Common myeloid progenitor, CD34-positive (primary cell): ENCODE measurements around the gene LAMB1.
"Not testable (repeated sequence)": the region's sequence is repeated elsewhere in the genome, so short reads cannot be mapped to it uniquely, and the experiment has no call there.

ENCODE experiments used
- CTCF ChIA-PET: fragments of 350-600 bp; sonication (Branson Sonifier 250); formaldehyde crosslinking; loops from one replicate; lab custom pipeline; 2021; ENCODE audit warnings: antibody characterized with exemption; lab: Charles Lee
- POLR2A ChIA-PET: fragments of 350-600 bp; sonication (Branson Sonifier 250); formaldehyde crosslinking; loops from one replicate; lab custom pipeline; 2021; ENCODE audit warnings: antibody characterized with exemption; lab: Charles Lee
- DNase-seq, 3 donors: peaks; one replicate each; pipeline versions ENCODE4 v3.0.0 to v3.0.0-alpha.2; 2013
- H3K27ac ChIP-seq, 2 experiments: 1 replicate in 1 of 2; 2 replicates in 1 of 2; pipeline ENCODE4 v1.7.0; 2013; ENCODE audit warnings: inconsistent platforms in 2 of 2, low read length in 2 of 2, mild to moderate bottlenecking in 2 of 2, low read depth in 1 of 2, moderate library complexity in 1 of 2; ENCODE audit not compliant: severe bottlenecking in 2 of 2, insufficient read depth in 1 of 2, poor library complexity in 1 of 2
- H3K27me3 ChIP-seq, 5 experiments: replicated peaks in 2 of 5; 1 replicate in 3 of 5; 2 replicates in 2 of 5; pipeline versions ENCODE4 v1.6.1 to v1.7.0; 2013; ENCODE audit warnings: low read length in 4 of 5, mild to moderate bottlenecking in 2 of 5, moderate library complexity in 2 of 5, inconsistent platforms in 1 of 5; ENCODE audit not compliant: insufficient read depth in 5 of 5, control insufficient read depth in 4 of 5
- H3K36me3 ChIP-seq, 4 experiments: 1 replicate in 2 of 4; 2 replicates in 2 of 4; pipeline versions ENCODE4 v1.6.1 to v1.7.0; 2013; ENCODE audit warnings: low read length in 3 of 4, control low read depth in 1 of 4, mild to moderate bottlenecking in 1 of 4; ENCODE audit not compliant: control insufficient read depth in 4 of 4, insufficient read depth in 4 of 4
- H3K4me1 ChIP-seq, 4 experiments: 1 replicate in 3 of 4; 2 replicates in 1 of 4; pipeline versions ENCODE4 v1.6.1 to v1.7.1; 2013; ENCODE audit warnings: low read length in 3 of 4, mild to moderate bottlenecking in 3 of 4, control low read depth in 1 of 4, inconsistent platforms in 1 of 4, moderate library complexity in 1 of 4; ENCODE audit not compliant: control insufficient read depth in 4 of 4, insufficient read depth in 4 of 4; ENCODE audit errors: control extremely low read depth in 1 of 4
- H3K4me3 ChIP-seq, 7 experiments: 1 replicate in 4 of 7; 2 replicates in 3 of 7; pipeline versions ENCODE4 v1.5.1 to v1.7.0; 2013; ENCODE audit warnings: mild to moderate bottlenecking in 7 of 7, low read length in 6 of 7, moderate library complexity in 6 of 7, inconsistent platforms in 2 of 7, low read depth in 2 of 7, control low read depth in 1 of 7; ENCODE audit not compliant: insufficient read depth in 4 of 7, control insufficient read depth in 1 of 7; ENCODE audit errors: extremely low read depth in 1 of 7
- H3K9me3 ChIP-seq, 5 experiments: 1 replicate in 4 of 5; 2 replicates in 1 of 5; pipeline versions ENCODE4 v1.6.1 to v1.7.1; 2013; ENCODE audit warnings: low read length in 4 of 5, mild to moderate bottlenecking in 2 of 5, inconsistent platforms in 1 of 5, low read depth in 1 of 5, moderate library complexity in 1 of 5; ENCODE audit not compliant: control insufficient read depth in 4 of 5, insufficient read depth in 2 of 5; ENCODE audit errors: control extremely low read depth in 1 of 5
- WGBS: methylation state at CpG from one replicate; pipeline ENCODE4 v1.1.5; 2013; ENCODE audit not compliant: insufficient coverage; 5-methylcytosine and 5-hydroxymethylcytosine counted together

LAMB1 gene

DNA sequence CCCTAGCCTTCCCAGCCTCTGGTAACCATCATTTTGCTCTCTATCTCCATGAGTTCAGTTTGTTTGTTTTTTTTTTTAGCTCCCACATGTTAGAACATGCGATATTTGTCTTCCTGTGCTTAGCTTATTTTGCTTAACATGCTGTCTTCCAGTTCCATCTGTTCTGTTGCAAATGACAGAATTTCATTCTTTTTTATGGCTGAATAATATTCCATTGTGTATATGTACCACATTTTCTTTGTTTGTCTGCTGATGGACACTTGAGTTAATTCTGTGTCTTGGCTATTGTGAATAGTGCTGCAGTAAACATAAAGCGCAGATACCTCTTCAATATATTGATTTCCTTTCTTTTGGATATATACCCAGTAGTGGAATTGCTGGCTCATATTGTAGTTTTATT, 91.0 kb downstream of the LAMB1 start:
- Histone ChIP-seq H3K27ac (no peak overlapping the region), H3K9me3 (no peaks in the 10 kb centered on the region), H3K4me3 (no peak overlapping the region), H3K36me3 (peaks cover 19 to 66% (median 39%) of the 10 kb centered on the region in 4 experiments), H3K4me1 (peaks cover 0 to 3% (median 0%) of the 10 kb centered on the region in 4 experiments), H3K27me3 (no peaks in the 10 kb centered on the region)
- WGBS: 100% methylated on average over 1 of the region's 2 CpGs
- ChIA-PET POLR2A (no interaction called here), CTCF (interaction anchor here (1.0 kb wide), 1 partner anchor 10 kb away, joined by 3 read pairs; no protein-coding TSS in a partner anchor)
- no peak for DNase-seq

DNA sequence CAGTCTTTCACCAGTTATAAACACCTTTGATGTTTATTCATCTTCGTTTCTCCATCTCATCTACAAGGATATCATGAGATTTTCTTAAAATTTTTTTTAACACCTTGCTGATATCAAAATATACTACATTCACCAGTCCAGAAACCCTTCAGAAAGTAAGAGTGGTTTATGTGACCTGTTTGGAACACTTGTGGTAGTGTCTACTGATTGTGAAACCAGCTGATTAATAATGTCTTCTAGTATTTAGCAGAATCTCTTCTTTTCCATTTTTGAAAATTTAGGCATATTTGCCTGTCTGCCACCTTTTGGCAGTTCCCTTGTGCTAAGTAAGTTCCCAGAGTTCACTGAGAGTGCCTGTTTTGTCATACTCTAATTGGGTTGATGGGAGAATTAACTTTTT, 93.5 kb downstream of the LAMB1 start:
- Histone ChIP-seq H3K27ac (no peak overlapping the region), H3K9me3 (no peaks in the 10 kb centered on the region), H3K27me3 (no peaks in the 10 kb centered on the region), H3K4me3 (no peak overlapping the region), H3K4me1 (no peaks in the 10 kb centered on the region), H3K36me3 (peaks cover 25 to 79% (median 48%) of the 10 kb centered on the region in 4 experiments)
- ChIA-PET POLR2A (no interaction called here), CTCF (interaction anchor here (1.2 kb wide), 1 partner anchor 10 kb away, joined by 4 read pairs; no protein-coding TSS in a partner anchor)
- WGBS: 100% methylated on average over 1 of the region's 1 CpG
- no peak for DNase-seq

- H3K36me3 ChIP-seq: peaks cover 29 to 91% (median 59%) of the 10 kb centered on the region in 4 experiments
- DNase-seq: no peak
- no peaks in the 10 kb centered on the region for H3K4me1 ChIP-seq
- H3K9me3 ChIP-seq: no peaks in the 10 kb centered on the region
- H3K27ac ChIP-seq: no peak overlapping the region
- ChIA-PET POLR2A (no interaction called here), CTCF (no interaction called here)
- no peak overlapping the region for H3K4me3 ChIP-seq
- 100% methylated on average over 1 of the region's 2 CpGs for WGBS
- H3K27me3 ChIP-seq: no peaks in the 10 kb centered on the region
Measured at GRCh38 chr7:107907790-107908189, 95.2 kb downstream of the LAMB1 start.

- peaks cover 14 to 51% (median 37%) of the 10 kb centered on the region in 4 experiments for H3K36me3 ChIP-seq
- no peak overlapping the region for H3K27ac ChIP-seq
- ChIA-PET POLR2A (no interaction called here), CTCF (no interaction called here)
- no peak overlapping the region for H3K4me3 ChIP-seq
- no peaks in the 10 kb centered on the region for H3K9me3 ChIP-seq
- DNase-seq: no peak
- H3K27me3 ChIP-seq: no peaks in the 10 kb centered on the region
- peaks cover 2 to 6% (median 2%) of the 10 kb centered on the region in 4 experiments for H3K4me1 ChIP-seq
Measured at GRCh38 chr7:107902381-107902780, 100.6 kb downstream of the LAMB1 start.

DNA sequence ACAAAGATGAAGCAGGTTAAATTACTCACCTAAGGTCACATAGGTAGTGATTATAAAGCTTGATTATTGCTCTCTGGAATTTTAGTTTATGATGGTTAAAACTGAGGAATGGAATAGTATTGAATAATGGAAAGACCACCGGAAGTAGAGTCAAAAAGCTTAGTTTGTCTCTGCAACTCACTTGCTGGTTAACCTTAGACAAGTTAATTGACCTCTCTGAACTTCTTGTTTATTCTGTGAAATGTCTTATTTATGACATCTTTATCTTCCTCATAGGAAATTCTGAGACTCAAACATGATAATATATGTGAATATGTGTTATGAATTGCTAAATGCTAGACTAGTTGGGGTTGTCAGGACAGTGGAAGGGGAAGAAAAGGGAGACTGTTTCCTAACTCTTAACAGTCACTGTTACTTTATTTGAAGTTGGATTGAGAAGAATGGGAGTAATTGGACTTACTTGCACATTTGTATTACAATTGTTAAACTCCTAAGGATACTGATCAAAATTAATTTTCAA, 102.4 kb downstream of the LAMB1 start:
- ChIA-PET POLR2A (no interaction called here), CTCF (no interaction called here)
- no peaks in the 10 kb centered on the region for H3K27me3 ChIP-seq
- WGBS: no CpG with 5 or more reads among the region's 1 CpG
- DNase-seq: no peak
- H3K4me3 ChIP-seq: no peak overlapping the region
- H3K36me3 ChIP-seq: peaks cover 13 to 46% (median 30%) of the 10 kb centered on the region in 4 experiments
- no peaks in the 10 kb centered on the region for H3K9me3 ChIP-seq
- no peak overlapping the region for H3K27ac ChIP-seq
- H3K4me1 ChIP-seq: peaks cover 2 to 6% (median 2%) of the 10 kb centered on the region in 4 experiments

GRCh38 chr7:107898997-107899594, 103.9 kb downstream of the LAMB1 start:
- Histone ChIP-seq H3K4me3 (peak overlapping the region in 1 of 7 experiments; percentile 28), H3K27ac (peak overlapping the region; percentile 31 to 39), H3K4me1 (peaks cover 2 to 6% (median 2%) of the 10 kb centered on the region in 4 experiments), H3K27me3 (no peaks in the 10 kb centered on the region), H3K9me3 (no peaks in the 10 kb centered on the region), H3K36me3 (peaks cover 18 to 47% (median 33%) of the 10 kb centered on the region in 4 experiments)
- DNase-seq: peak in 2 of 3 donors; percentile 46 to 67
- ChIA-PET CTCF (no interaction called here), POLR2A (interaction anchor here (1.2 kb wide), 1 partner anchor 10 kb away, joined by 3 read pairs; no protein-coding TSS in a partner anchor)
- WGBS: 18% methylated on average over 2 of the region's 2 CpGs

DNA sequence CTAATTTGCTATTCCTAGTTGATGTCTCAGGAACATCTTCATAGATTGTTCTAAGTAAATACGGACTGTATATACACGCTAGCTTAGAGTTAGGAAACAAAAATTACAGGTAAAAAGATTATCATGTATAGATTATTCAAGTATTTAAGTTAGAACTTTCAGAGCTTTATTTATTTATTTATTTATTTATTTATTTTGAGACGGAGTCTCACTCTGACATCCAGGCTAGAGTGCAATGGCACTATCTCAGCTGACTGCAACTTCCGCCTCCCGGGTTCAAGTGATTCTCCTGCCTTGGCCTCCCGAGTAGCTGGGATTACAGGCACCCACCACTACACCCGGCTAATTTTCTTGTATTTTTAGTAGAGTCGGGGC, 110.6 kb downstream of the LAMB1 start:
- Histone ChIP-seq H3K36me3 (peaks cover 15 to 35% (median 23%) of the 10 kb centered on the region in 4 experiments), H3K4me3 (peak overlapping the region in 6 of 7 experiments; percentile 57 to 96 (median 86)), H3K27ac (peak overlapping the region; percentile 96 to 98), H3K4me1 (peaks cover 13 to 32% (median 19%) of the 10 kb centered on the region in 4 experiments)
- H3K9me3 ChIP-seq, H3K27me3 ChIP-seq, POLR2A ChIA-PET, DNase-seq: not testable (repeated sequence)
- CTCF ChIA-PET: interaction anchor here (1.0 to 1.3 kb wide), 2 partner anchors 17 to 699 kb away, joined by 3 read pairs; no protein-coding TSS in a partner anchor
- WGBS: 100% methylated on average over 2 of the region's 8 CpGs
